Activated CD8-positive, alpha-beta memory T cell treated with anti-CD3 and anti-CD28 coated beads for 1 hour (primary cell): ENCODE measurements around the gene NCKAP5.

ENCODE experiments used
- DNase-seq, 2 donors: peaks; one replicate each; pipeline ENCODE4 v3.0.0-alpha.2; 2020; ENCODE audit warnings: low read depth in 1 of 2; ENCODE audit errors: extremely low read depth in 1 of 2

Gene NCKAP5

GRCh38 chr2:133177196-133177595, 391.1 kb downstream of the NCKAP5 start:
- DNase-seq, result no peak

- no peak for DNase-seq
Measured at GRCh38 chr2:133175926-133176325, 392.3 kb downstream of the NCKAP5 start.

GRCh38 chr2:133173224-133173623, 395.0 kb downstream of the NCKAP5 start:
- DNase-seq, result no peak

GRCh38 chr2:133171393-133172004, 396.8 kb downstream of the NCKAP5 start:
- no peak for DNase-seq

GRCh38 chr2:133169274-133169912, 398.9 kb downstream of the NCKAP5 start:
- no peak for DNase-seq

GRCh38 chr2:133167990-133168389, 400.3 kb downstream of the NCKAP5 start:
- no peak for DNase-seq

GRCh38 chr2:133167223-133167622, 401.0 kb downstream of the NCKAP5 start:
- no peak for DNase-seq

GRCh38 chr2:133166031-133166430, 402.2 kb downstream of the NCKAP5 start:
- no peak for DNase-seq

- no peak for DNase-seq
Measured at GRCh38 chr2:133163111-133163510, 405.2 kb downstream of the NCKAP5 start.

- DNase-seq, result no peak
Measured at GRCh38 chr2:133158442-133158841, 409.8 kb downstream of the NCKAP5 start.

GRCh38 chr2:133158024-133158423, 410.2 kb downstream of the NCKAP5 start:
- no peak for DNase-seq

- no peak for DNase-seq
Measured at GRCh38 chr2:133157141-133157540, 411.1 kb downstream of the NCKAP5 start.

GRCh38 chr2:133152801-133153200, 415.5 kb downstream of the NCKAP5 start:
- no peak for DNase-seq

- no peak for DNase-seq
Measured at GRCh38 chr2:133148187-133148586, 420.1 kb downstream of the NCKAP5 start.

- DNase-seq, result no peak
Measured at GRCh38 chr2:133146893-133147292, 421.4 kb downstream of the NCKAP5 start.

GRCh38 chr2:133143645-133144044, 424.6 kb downstream of the NCKAP5 start:
- DNase-seq, result no peak

GRCh38 chr2:133142087-133142486, 426.2 kb downstream of the NCKAP5 start:
- DNase-seq, result no peak

GRCh38 chr2:133140620-133141019, 427.6 kb downstream of the NCKAP5 start:
- no peak for DNase-seq

GRCh38 chr2:133139847-133140533, 428.3 kb downstream of the NCKAP5 start:
- DNase-seq, result no peak

- DNase-seq, result no peak
Measured at GRCh38 chr2:133138693-133139092, 429.6 kb downstream of the NCKAP5 start.

GRCh38 chr2:133135035-133135654, 433.1 kb downstream of the NCKAP5 start:
- DNase-seq, result no peak
